ENCODE results near the gene CCZ1. TPM values are rescaled to one million over a fixed set of nuclear protein-coding genes. Genes with fewer than 3 reads are reported as not detected.
"Not testable (repeated sequence)": the region's sequence is repeated elsewhere in the genome, so short reads cannot be mapped to it uniquely, and the experiment has no call there.

Gene CCZ1
- total and polyA plus RNA-seq, 2 of the 4 experiments (the other 2 are of a cell fraction), result 25.4 to 28.7 TPM

DNA sequence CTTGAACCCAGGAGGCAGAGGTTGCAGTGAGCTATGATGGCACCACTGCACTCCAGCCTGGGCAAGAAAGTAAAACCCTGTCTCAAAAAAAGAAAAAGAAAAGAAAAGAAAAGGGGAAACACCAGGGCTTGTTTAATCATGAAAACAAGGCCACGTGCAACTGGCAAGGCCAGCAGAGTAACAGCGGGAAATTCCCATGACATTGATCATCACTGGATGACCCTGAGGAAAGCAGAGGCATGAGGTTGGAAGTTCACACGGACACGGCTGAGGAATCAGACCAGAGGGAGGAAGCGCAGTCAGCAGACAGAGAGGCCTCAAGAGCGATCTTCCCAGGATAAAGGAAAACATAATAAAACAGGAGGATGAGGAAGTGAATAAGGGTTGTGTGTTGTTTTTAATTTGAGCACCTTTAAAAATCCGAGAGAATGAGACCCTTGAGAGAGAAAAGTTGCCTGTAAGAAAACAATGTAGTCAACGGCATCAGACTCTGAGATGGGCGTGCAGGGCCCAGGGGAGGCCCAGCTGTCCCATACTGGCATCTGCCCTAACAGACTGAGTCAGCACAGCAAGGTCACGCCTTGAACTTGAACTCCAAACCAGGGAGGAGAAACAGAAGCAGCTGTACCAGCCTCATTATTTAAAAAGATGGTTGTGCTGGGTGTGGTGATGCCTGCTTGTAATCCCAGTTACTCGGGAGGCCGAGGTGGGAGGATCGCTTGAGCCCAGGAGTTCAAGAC is 33.5 kb downstream of the CCZ1 start:
- intact Hi-C loops (cut with micrococcal nuclease); H3K9me3 ChIP-seq (ENCODE audit: control insufficient read depth, insufficient read depth, low read length); H4K5ac ChIP-seq (ENCODE audit: low read depth, low read length); H2AFZ ChIP-seq (replicated peaks; ENCODE audit: low read length, poor library complexity); H2BK5ac ChIP-seq (ENCODE audit: low read depth, low read length, poor library complexity, severe bottlenecking); H3K9me1 ChIP-seq (ENCODE audit: insufficient read depth, low read length); H3K4me1 ChIP-seq (ENCODE audit: control insufficient read depth, insufficient read depth, low read length); H2BK15ac ChIP-seq (ENCODE audit: low read depth, low read length); H4K20me1 ChIP-seq (ENCODE audit: insufficient read depth, low read length); CTCF ChIA-PET; H2AK9ac ChIP-seq (replicated peaks; ENCODE audit: low read depth, low read length, poor library complexity); H3K79me1 ChIP-seq (ENCODE audit: low read depth in 1 of 2, low read length in 2 of 2); H3K18ac ChIP-seq (ENCODE audit: low read depth, low read length); H3K27me3 ChIP-seq (ENCODE audit: control insufficient read depth, insufficient read depth, low read length); H4K8ac ChIP-seq (ENCODE audit: low read depth in 2 of 2, low read length in 2 of 2); H2AK5ac ChIP-seq (ENCODE audit: low read depth, low read length); H3K9ac ChIP-seq (ENCODE audit: low read depth, low read length); H3K4ac ChIP-seq (ENCODE audit: low read depth, low read length); H3K36me3 ChIP-seq (ENCODE audit: control insufficient read depth, insufficient read depth, low read length); H3K4me2 ChIP-seq (ENCODE audit: low read depth, low read length); BruUV-seq (replicated peaks); in situ Hi-C loops (cut with MboI; ENCODE audit: low sequenced_read_pairs); POLR2A ChIA-PET (ENCODE audit: unreplicated experiment); H3K4me3 ChIP-seq (ENCODE audit: insufficient read depth, low read depth, low read length); dilution Hi-C loops (cut with HindIII; ENCODE audit: low sequenced_read_pairs, unreplicated experiment); H2BK20ac ChIP-seq (ENCODE audit: low read depth, low read length); H3K14ac ChIP-seq (replicated peaks; ENCODE audit: low read depth, low read length); H3K56ac ChIP-seq (ENCODE audit: extremely low read depth, insufficient read depth, low read length); H3K27ac ChIP-seq (ENCODE audit: insufficient read depth, low read length); H3K23ac ChIP-seq (ENCODE audit: low read depth, low read length); H2BK120ac ChIP-seq (ENCODE audit: low read depth, low read length); H4K91ac ChIP-seq (ENCODE audit: insufficient read depth, low read depth, low read length): not testable (repeated sequence)
- DNase-seq, result peak; percentile 84
- ATAC-seq (ENCODE audit: low read depth), result peak; percentile 86
- WGBS, 2 experiments (ENCODE audit: extremely low coverage in 2 of 2, insufficient read length in 1 of 2), result no CpG with 5 or more reads among the region's 13 CpGs
- TF ChIP-seq BHLHE40 (IDR thresholded peaks at IDR 0.05; ENCODE audit: low read depth, low read length), result peak; percentile 44; the same call in 1 of the 2 replicates

GRCh38 chr7:5934945-5935450 is 36.5 kb downstream of the CCZ1 start:
- H2BK5ac ChIP-seq (ENCODE audit: low read depth, low read length, poor library complexity, severe bottlenecking); H3K79me1 ChIP-seq (ENCODE audit: low read depth in 1 of 2, low read length in 2 of 2); H3K4me3 ChIP-seq (ENCODE audit: insufficient read depth, low read depth, low read length); in situ Hi-C loops (cut with MboI; ENCODE audit: low sequenced_read_pairs); H3K4me1 ChIP-seq (ENCODE audit: control insufficient read depth, insufficient read depth, low read length); H3K36me3 ChIP-seq (ENCODE audit: control insufficient read depth, insufficient read depth, low read length); dilution Hi-C loops (cut with HindIII; ENCODE audit: low sequenced_read_pairs, unreplicated experiment); POLR2A ChIA-PET (ENCODE audit: unreplicated experiment); H4K20me1 ChIP-seq (ENCODE audit: insufficient read depth, low read length); H3K9me1 ChIP-seq (ENCODE audit: insufficient read depth, low read length); H3K9me3 ChIP-seq (ENCODE audit: control insufficient read depth, insufficient read depth, low read length); H3K27me3 ChIP-seq (ENCODE audit: control insufficient read depth, insufficient read depth, low read length); H3K56ac ChIP-seq (ENCODE audit: extremely low read depth, insufficient read depth, low read length); ATAC-seq (ENCODE audit: low read depth); DNase-seq; H2AK9ac ChIP-seq (replicated peaks; ENCODE audit: low read depth, low read length, poor library complexity); H3K9ac ChIP-seq (ENCODE audit: low read depth, low read length); H2BK15ac ChIP-seq (ENCODE audit: low read depth, low read length); CTCF ChIA-PET; H2AK5ac ChIP-seq (ENCODE audit: low read depth, low read length); H3K14ac ChIP-seq (replicated peaks; ENCODE audit: low read depth, low read length); H3K4ac ChIP-seq (ENCODE audit: low read depth, low read length); H3K18ac ChIP-seq (ENCODE audit: low read depth, low read length); H2BK120ac ChIP-seq (ENCODE audit: low read depth, low read length); H4K91ac ChIP-seq (ENCODE audit: insufficient read depth, low read depth, low read length); H3K23ac ChIP-seq (ENCODE audit: low read depth, low read length); H4K5ac ChIP-seq (ENCODE audit: low read depth, low read length); H4K8ac ChIP-seq (ENCODE audit: low read depth in 2 of 2, low read length in 2 of 2); H2AFZ ChIP-seq (replicated peaks; ENCODE audit: low read length, poor library complexity); H2BK20ac ChIP-seq (ENCODE audit: low read depth, low read length); H3K4me2 ChIP-seq (ENCODE audit: low read depth, low read length); H3K27ac ChIP-seq (ENCODE audit: insufficient read depth, low read length); intact Hi-C loops (cut with micrococcal nuclease); BruUV-seq (replicated peaks): not testable (repeated sequence)
- WGBS, 2 experiments (ENCODE audit: extremely low coverage in 2 of 2, insufficient read length in 1 of 2), result no CpG with 5 or more reads among the region's 17 CpGs
